Gastrocnemius medialis (tissue), 4 donors: ENCODE data around the gene SRSF3.

ENCODE experiments used
- CTCF ChIP-seq, 5 experiments: fragments of 450-650 bp in 3 of 5; fragments of 200-600 bp in 2 of 5; sonication (generic) in 2 of 5; IDR thresholded peaks in 4 of 5; conservative IDR thresholded peaks in 1 of 5; 1 replicate in 4 of 5; 2 replicates in 1 of 5; pipeline ENCODE4 v1.5.1; 2016 to 2019; ENCODE audit warnings: antibody characterized with exemption in 5 of 5, mild to moderate bottlenecking in 3 of 5, moderate library complexity in 3 of 5
- POLR2A ChIP-seq, 2 donors: fragments of 450-650 bp; IDR thresholded peaks; one replicate each; pipeline ENCODE4 v1.6.1; 2017; ENCODE audit warnings: antibody characterized with exemption in 2 of 2, mild to moderate bottlenecking in 2 of 2, moderate library complexity in 2 of 2

GRCh38 chr6:36571122-36572043, 22.8 kb upstream of the SRSF3 start:
- TF ChIP-seq CTCF (IDR thresholded peaks at IDR 0.05 in 4 of 5, conservative IDR thresholded peaks at IDR 0.05 in 1 of 5) (no peak), POLR2A (IDR thresholded peaks at IDR 0.05) (no peak)
